Natural killer cell treated with Interleukin-12 subunit alpha and Interleukin-12 subunit beta and Interleukin-15 and Interleukin-18, amount 100 ng/mL, for 72 hours (primary cell): ENCODE results near the gene ABCA7. TPM values are rescaled to one million over a fixed set of nuclear protein-coding genes. Genes with fewer than 3 reads are reported as not detected.

Source experiments
- ATAC-seq, 2 donors: fragments of 150-1000 bp; cut with Tn5 transposase in 1 of 2; sonication (Bioruptor Pico), chemical (Tn5 transposase) in 1 of 2; 2 replicates each; pipeline ENCODE4 v1.10.0; 2021
- DNase-seq: peaks from one replicate; pipeline ENCODE4 v3.0.0; 2022; ENCODE audit warnings: low spot score
- H3K27ac Mint-ChIP-seq, 2 donors: 1 replicate in 1 of 2; 2 replicates in 1 of 2; pipeline ENCODE4 v1.8.0; 2022; ENCODE audit warnings: mixed read lengths in 2 of 2, mild to moderate bottlenecking in 1 of 2, moderate library complexity in 1 of 2
- H3K27me3 Mint-ChIP-seq, 2 donors: 1 replicate in 1 of 2; 2 replicates in 1 of 2; pipeline ENCODE4 v1.8.0; 2022; ENCODE audit warnings: mixed read lengths in 2 of 2
- H3K36me3 Mint-ChIP-seq: one replicate; pipeline ENCODE4 v1.8.0; 2022; ENCODE audit warnings: mixed read lengths
- H3K4me1 Mint-ChIP-seq, 2 donors: 1 replicate in 1 of 2; 2 replicates in 1 of 2; pipeline ENCODE4 v1.8.0; 2022; ENCODE audit warnings: low read depth in 2 of 2, mixed read lengths in 2 of 2, mild to moderate bottlenecking in 1 of 2
- H3K4me3 Mint-ChIP-seq: one replicate; pipeline ENCODE4 v1.8.0; 2022; ENCODE audit warnings: mixed read lengths
- H3K9me3 Mint-ChIP-seq: 2 replicates; pipeline ENCODE4 v1.8.0; 2022; ENCODE audit warnings: mixed read lengths
- total RNA-seq, 2 donors: library from RNA; stranded (reverse); gene quantifications; one replicate each; pipeline ENCODE4 v1.2.3, GENCODE V29; 2022

ABCA7 gene
- total RNA-seq, 2 donors from 2014 or later = 53.7 to 69.9 TPM

DNA sequence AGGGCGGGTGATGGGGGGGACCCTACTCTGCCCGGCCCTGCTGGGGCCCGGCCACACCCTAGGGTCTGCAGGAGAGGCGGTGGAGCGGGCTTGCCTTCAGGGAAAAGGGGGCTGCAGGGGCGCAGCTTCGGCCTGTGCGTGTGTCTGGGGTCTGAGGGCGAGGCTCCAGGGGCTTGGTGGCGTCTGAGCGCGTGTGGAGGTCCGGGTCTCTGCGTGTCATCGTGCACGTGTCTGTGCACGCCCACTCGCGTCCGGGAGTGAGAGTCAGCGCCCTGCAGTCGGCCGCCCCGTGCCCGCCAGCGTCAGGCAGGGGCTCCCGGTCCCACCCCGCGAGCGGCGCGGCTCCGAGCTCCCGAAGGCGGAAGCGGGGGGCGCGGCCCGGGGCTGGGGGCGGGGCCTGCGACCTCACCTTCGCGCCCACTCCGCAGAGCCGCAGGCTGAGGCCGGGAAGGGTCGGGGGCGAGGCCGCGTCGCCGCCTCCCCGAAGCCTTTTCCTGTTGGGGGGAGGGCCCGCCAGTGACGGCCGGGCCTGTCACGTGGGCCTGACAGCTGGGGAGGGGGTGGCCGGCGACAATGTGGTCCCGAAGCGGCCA is 26.9 kb downstream of the ABCA7 start, which contains the start of gene ARHGAP45:
ARHGAP45 (plus strand) TSS at position 420 of the 593 bp plus-strand sequence. CDS start 239 bp downstream, outside the sequence.
- peak; percentile 77 to 82 for ATAC-seq
- Mint-ChIP-seq H3K4me3 (peak within 1 kb of the TSS; percentile 92), H3K9me3 (no peaks in the 10 kb centered on the region), H3K27me3 (no peaks in the 10 kb centered on the region), H3K4me1 (peaks cover 25 to 38% of the 10 kb centered on the region in 2 donors), H3K27ac (peak within 1 kb of the TSS; percentile 88 to 92), H3K36me3 (peaks cover 10% of the 10 kb centered on the region)
- peak; percentile 89 for DNase-seq

DNA sequence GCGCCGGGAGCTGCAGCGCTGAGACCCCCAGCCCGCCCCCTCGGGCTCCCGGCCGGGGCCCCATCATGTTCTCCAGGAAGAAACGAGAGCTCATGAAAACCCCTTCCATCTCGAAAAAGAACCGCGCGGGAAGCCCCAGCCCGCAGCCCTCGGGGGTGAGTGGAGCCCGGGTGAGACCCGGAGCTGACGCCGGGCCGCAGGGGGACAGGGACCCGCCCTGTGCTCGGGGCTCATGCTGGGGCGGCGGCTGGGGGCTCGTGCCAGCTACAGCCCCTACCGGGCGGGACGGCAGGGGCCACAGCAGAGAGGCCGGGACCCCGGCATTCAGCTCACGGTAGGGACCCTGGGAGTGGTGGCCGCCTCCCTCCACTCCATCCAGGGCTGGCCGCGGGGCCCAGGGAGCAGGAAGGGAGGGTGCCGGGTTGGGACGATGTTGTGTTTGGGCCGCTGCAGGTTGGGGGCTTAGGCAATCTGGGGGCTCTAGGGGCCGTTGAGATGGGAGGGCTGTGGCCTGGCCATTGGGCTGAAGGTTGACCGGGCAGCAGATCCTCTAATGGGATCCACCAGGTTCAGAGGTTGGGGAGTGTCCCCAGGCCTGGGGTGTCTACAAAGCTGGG is 27.5 kb downstream of the ABCA7 start:
- Mint-ChIP-seq H3K4me3 (peak overlapping the region; percentile 92), H3K9me3 (no peaks in the 10 kb centered on the region), H3K27ac (peak overlapping the region; percentile 88 to 92), H3K4me1 (peaks cover 31 to 39% of the 10 kb centered on the region in 2 donors), H3K36me3 (peaks cover 13% of the 10 kb centered on the region), H3K27me3 (no peaks in the 10 kb centered on the region)
- ATAC-seq = peak; percentile 62 to 70
- DNase-seq = no peak

GRCh38 chr19:1068009-1069001 is 28.4 kb downstream of the ABCA7 start:
- Mint-ChIP-seq H3K4me3 (peak overlapping the region; percentile 92), H3K27me3 (no peaks in the 10 kb centered on the region), H3K9me3 (no peaks in the 10 kb centered on the region), H3K36me3 (peaks cover 13% of the 10 kb centered on the region), H3K4me1 (peaks cover 34 to 42% of the 10 kb centered on the region in 2 donors), H3K27ac (peak overlapping the region; percentile 88 to 92)
- ATAC-seq (peak; percentile 40 to 61), DNase-seq (peak; percentile 89)

GRCh38 chr19:1069009-1069779 is 29.3 kb downstream of the ABCA7 start:
- Mint-ChIP-seq H3K36me3 (peaks cover 13% of the 10 kb centered on the region), H3K27me3 (no peaks in the 10 kb centered on the region), H3K9me3 (no peaks in the 10 kb centered on the region), H3K4me3 (peak overlapping the region; percentile 92), H3K4me1 (peaks cover 34 to 39% of the 10 kb centered on the region in 2 donors), H3K27ac (peak overlapping the region; percentile 88 to 92)
- ATAC-seq (peak; percentile 29 to 41), DNase-seq (peak; percentile 77)

DNA sequence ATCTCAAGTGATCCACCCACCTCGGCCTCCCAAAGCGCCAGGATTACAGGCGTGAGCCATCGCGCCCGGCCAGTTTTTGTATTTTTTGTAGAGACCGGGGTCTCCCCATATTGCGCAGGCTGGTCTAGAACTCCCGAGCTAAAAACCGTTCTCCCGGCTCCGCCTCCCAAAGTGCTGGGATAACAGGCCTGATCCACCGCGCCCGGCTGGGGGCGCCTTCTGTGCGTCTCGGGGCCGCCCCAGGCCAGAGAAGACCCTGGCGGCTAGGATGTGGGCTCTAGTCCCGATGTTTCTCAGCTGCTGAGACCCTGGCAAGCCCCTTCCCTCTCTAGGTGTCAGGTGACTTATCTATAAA is 30.6 kb downstream of the ABCA7 start:
- Mint-ChIP-seq H3K4me1 (peaks cover 25 to 32% of the 10 kb centered on the region in 2 donors), H3K36me3 (peaks cover 16% of the 10 kb centered on the region), H3K9me3 (no peaks in the 10 kb centered on the region), H3K27me3 (no peaks in the 10 kb centered on the region), H3K4me3 (no peak overlapping the region), H3K27ac (peak overlapping the region; percentile 88 to 92)
- DNase-seq (no peak), ATAC-seq (no peak)

DNA sequence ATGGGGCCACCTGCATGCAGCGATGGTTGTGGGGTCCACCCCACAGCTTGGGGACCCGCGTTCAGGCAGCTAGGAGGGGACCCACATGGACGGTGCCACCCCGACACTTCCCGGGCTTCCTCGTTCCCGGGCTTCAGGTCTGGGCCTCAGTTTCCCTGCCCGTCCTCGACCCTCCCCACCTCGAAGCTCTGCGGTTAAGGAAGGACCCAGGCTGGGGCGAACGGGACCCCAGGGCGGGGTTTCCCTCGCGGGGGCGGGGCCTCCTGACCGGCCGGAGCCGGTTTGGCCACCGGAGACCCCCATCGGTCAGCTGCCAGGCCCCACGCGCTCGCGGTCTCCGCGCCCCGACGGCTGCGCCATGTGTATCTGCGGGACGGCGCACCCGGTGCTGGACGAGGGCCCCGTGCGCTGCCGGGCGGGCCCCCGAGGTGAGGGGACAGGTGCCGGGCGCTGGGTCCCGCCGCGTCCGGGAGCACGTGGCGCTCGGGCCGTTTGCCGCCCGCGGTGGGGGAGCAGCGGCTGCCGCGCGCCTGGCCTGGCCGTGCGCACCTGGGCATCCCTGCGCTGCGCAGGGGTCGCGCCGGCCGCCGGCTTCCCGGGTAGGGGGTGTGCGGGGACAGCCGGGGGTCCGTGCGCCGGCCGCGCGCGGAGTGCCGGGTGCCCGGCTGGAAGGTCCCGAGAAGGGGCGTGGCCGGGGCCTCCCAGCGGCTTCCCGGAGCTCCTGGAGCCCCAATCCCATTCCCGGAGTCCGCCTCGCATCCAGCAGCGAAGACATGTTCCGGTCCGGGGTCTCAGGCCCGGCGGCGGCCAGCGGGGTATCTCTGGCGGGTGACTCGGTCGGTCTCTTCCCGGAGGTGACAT is 31.3 kb downstream of the ABCA7 start:
- H3K36me3 Mint-ChIP-seq = peaks cover 21% of the 10 kb centered on the region
- no peaks in the 10 kb centered on the region for H3K27me3 Mint-ChIP-seq
- DNase-seq = no peak
- peak overlapping the region; percentile 54 to 88 for H3K27ac Mint-ChIP-seq
- H3K9me3 Mint-ChIP-seq = no peaks in the 10 kb centered on the region
- no peak overlapping the region for H3K4me3 Mint-ChIP-seq
- peaks cover 31 to 38% of the 10 kb centered on the region in 2 donors for H3K4me1 Mint-ChIP-seq
- no peak for ATAC-seq

DNA sequence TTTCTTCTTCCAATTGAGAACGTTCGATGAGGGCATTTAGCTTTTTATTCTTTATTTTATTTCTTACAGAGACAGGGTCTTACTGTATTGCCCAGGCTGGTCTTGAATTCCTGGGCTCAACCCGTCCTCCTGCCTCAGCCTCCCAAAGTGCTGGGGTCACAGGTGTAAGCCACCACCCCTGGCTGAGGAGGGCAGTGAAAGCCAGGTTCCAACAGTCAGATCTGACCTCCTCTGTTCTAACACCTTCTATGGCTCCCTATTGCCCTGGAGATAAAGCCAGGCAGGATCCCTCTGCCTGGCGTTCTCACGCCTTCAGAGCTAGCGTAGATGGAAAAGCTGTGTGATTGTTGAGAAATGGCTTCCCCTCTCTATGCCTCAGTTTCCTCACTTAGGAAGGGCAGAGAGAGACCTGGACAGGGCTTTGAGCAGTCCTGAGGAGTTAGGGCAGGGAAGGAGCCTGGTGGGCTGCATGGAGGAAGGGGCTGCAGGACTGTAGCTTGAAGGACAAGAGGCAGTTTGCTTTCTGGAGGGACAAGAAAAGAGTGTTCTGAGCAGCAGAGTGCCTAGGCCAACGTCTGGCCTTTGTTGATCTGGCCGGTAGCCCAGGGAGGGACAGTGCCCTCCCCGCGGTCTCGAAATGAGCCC is 32.6 kb downstream of the ABCA7 start:
- ATAC-seq (no peak), DNase-seq (no peak)
- Mint-ChIP-seq H3K4me1 (peaks cover 37 to 43% of the 10 kb centered on the region in 2 donors), H3K27ac (peak overlapping the region; percentile 54 to 88), H3K36me3 (peaks cover 21% of the 10 kb centered on the region), H3K27me3 (no peaks in the 10 kb centered on the region), H3K4me3 (peak overlapping the region; percentile 49), H3K9me3 (no peaks in the 10 kb centered on the region)

- no peak overlapping the region for H3K27ac Mint-ChIP-seq
- peaks cover 21% of the 10 kb centered on the region for H3K36me3 Mint-ChIP-seq
- no peak for DNase-seq
- H3K4me3 Mint-ChIP-seq = no peak overlapping the region
- peaks cover 37 to 45% of the 10 kb centered on the region in 2 donors for H3K4me1 Mint-ChIP-seq
- no peaks in the 10 kb centered on the region for H3K27me3 Mint-ChIP-seq
- ATAC-seq = no peak
- no peaks in the 10 kb centered on the region for H3K9me3 Mint-ChIP-seq
Measured at GRCh38 chr19:1073063-1073955, 33.4 kb downstream of the ABCA7 start.

DNA sequence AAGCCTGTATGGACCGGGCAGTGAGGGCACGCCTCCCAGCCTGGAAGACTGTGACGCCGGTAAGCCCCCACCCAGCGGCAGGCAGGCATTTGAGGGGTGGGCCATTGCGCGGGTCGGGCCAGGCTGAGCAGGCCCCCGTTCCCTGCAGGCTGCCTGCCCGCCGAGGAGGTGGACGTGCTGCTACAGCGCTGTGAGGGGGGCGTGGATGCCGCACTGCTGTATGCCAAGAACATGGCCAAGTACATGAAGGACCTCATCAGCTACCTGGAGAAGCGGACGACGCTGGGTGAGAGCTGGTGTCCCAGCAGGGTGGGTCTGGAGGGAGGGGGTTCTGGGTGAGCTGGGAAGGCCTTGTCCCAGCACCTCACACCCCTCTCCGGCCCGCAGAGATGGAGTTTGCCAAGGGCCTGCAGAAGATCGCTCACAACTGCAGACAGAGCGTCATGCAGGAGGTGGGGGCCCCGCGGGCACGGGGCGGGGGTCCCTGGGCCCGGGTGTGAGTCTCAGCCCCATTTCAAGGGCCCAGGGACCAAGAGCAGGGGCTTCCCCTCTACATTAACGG is 34.1 kb downstream of the ABCA7 start:
- Mint-ChIP-seq H3K4me3 (peak overlapping the region; percentile 39), H3K9me3 (no peaks in the 10 kb centered on the region), H3K27me3 (no peaks in the 10 kb centered on the region), H3K36me3 (peaks cover 16% of the 10 kb centered on the region), H3K4me1 (peaks cover 32 to 40% of the 10 kb centered on the region in 2 donors), H3K27ac (no peak overlapping the region)
- ATAC-seq = no peak
- no peak for DNase-seq

- no peaks in the 10 kb centered on the region for H3K9me3 Mint-ChIP-seq
- H3K27ac Mint-ChIP-seq = peak overlapping the region in 1 of 2 donors; percentile 91
- no peaks in the 10 kb centered on the region for H3K27me3 Mint-ChIP-seq
- H3K4me3 Mint-ChIP-seq = no peak overlapping the region
- peaks cover 28 to 35% of the 10 kb centered on the region in 2 donors for H3K4me1 Mint-ChIP-seq
- DNase-seq (peak; percentile 82), ATAC-seq (peak; percentile 73 to 79)
- peaks cover 14% of the 10 kb centered on the region for H3K36me3 Mint-ChIP-seq
Measured at GRCh38 chr19:1074544-1075283, 34.8 kb downstream of the ABCA7 start.

- peaks cover 14% of the 10 kb centered on the region for H3K36me3 Mint-ChIP-seq
- DNase-seq (no peak), ATAC-seq (no peak)
- peak overlapping the region; percentile 84 for H3K4me3 Mint-ChIP-seq
- peaks cover 28 to 35% of the 10 kb centered on the region in 2 donors for H3K4me1 Mint-ChIP-seq
- peak overlapping the region; percentile 85 to 91 for H3K27ac Mint-ChIP-seq
- H3K27me3 Mint-ChIP-seq = no peaks in the 10 kb centered on the region
- H3K9me3 Mint-ChIP-seq = no peaks in the 10 kb centered on the region
Measured at GRCh38 chr19:1076046-1076386, 36.1 kb downstream of the ABCA7 start.
